MG63 (cell line): ENCODE data around the gene EEF2. TPM values are rescaled to one million over a fixed set of nuclear protein-coding genes. Genes with fewer than 3 reads are reported as not detected.
"Not testable (repeated sequence)": the region's sequence is repeated elsewhere in the genome, so short reads cannot be mapped to it uniquely, and the experiment has no call there.

Experiments used
- DNase-seq: peaks from one replicate; pipeline ENCODE4 v3.0.0-alpha.2; 2020
- H3K27me3 ChIP-seq: fragments of 250-450 bp; sonication (Bioruptor Pico); 2 replicates; pipeline ENCODE4 v1.5.1; 2020; ENCODE audit warnings: mild to moderate bottlenecking, moderate library complexity
- H3K36me3 ChIP-seq: fragments of 250-450 bp; sonication (Bioruptor Pico); 2 replicates; pipeline ENCODE4 v1.5.1; 2020; ENCODE audit warnings: mild to moderate bottlenecking, moderate library complexity
- H3K4me3 ChIP-seq: fragments of 250-450 bp; sonication (Bioruptor Pico); 2 replicates; pipeline ENCODE4 v1.5.1; 2020; ENCODE audit warnings: mild to moderate bottlenecking, moderate library complexity
- H3K9me3 ChIP-seq: fragments of 250-450 bp; sonication (Bioruptor Pico); 2 replicates; pipeline ENCODE4 v1.5.1; 2020; ENCODE audit warnings: mild to moderate bottlenecking, moderate library complexity
- total RNA-seq: library from RNA; depleted of rRNA; stranded (reverse); fragments of >200 nt; shearing (Covaris generic); gene quantifications from 2 replicates; pipeline ENCODE4 v1.2.3, GENCODE V29; 2014; ENCODE audit warnings: low replicate concordance

EEF2 gene
- total RNA-seq, 1 experiment from 2014 or later, result 1,573 TPM

DNA sequence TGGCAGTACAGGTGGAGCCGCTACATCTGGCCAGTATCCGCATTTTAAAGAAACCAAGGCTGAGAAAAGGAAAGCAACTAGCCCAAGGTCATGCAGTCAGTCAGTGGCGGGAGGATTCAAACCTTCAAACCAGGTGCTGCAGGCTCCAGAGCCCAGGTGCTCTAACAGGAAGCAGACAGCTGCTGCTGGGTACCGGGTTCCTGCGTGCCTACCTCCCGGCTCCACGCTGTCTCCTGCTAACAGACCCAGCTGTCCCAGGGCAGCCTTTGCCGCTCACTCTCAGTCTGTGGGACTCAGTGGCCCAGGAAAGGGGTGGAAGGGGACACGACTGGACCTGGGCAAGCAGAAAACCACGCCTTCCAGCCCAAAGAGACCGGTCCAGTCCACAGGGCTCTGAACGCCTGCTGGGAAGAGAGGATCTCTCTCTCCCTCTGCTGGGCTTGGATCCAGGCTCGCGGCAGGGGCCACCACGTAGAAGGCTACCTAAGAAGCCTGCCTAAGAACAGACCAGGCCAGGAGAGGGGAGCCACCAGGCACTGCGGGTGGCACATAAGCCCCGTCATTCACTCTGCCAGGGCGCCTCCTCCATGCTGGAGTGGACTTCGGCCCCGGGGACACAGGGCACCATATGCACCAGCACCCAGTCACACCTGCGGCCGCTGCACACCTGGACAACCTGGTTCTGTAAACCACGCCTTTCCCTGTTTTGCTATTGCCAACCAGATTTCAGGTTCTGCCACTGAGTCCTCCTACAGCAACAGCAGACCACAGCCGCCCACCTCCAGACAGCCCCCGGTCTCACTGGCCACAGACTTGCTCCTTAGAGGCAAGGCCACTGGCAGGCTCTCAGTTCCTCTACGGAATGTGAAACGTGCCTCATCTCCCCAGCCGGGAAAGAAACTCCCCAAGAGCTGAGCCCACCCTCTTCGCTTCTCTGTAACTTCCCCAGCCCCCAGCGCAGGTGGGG lies 18.9 kb downstream of the EEF2 start:
- DNase-seq, result no peak
- peaks cover 40% of the 10 kb centered on the region for H3K36me3 ChIP-seq

DNA sequence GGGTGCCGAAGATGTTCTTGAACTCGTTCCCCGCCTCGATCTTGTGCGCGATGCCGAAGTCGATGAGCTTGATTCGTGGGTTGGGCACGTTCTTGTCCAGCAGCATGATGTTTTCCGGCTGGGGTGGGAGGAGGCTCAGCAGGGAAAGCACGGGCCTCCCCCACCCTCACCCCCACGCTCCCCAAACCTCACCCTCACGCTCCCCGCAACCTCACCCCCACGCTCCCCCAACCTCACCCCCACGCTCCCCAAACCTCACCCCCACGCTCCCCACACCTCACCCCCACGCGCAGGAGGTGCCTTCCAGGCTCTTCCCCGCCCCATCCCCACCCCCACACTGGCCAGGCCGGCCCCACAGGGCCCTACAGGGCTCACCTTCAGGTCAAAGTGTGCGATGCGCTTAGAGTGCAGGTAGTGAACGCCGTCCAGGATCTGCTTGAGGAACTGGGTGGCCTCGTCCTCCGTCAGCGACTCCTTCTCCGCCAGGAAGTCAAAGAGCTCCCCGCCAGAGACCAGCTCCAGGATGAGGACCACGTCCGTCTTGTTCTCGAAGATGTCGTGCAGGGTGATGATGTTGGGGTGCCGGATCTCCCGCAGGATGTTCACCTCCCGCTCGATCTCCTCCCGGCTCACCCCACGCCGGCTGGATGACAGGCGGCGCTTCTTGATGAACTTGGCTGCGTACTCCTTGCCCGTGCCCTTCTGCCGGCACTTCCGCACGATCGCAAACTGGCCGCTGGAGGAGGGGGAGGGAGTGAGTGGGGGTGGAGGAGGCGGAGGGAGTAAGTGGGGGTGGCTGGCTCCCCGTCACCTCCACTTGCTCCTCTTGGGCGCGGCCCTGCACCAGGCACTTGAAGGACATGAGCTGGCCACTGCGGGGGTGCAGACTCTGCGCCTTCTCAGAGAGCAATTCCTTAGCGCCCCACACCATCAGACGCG lies 20.7 kb downstream of the EEF2 start:
- no peak for DNase-seq
- H3K27me3 ChIP-seq, result no peaks in the 10 kb centered on the region
- H3K9me3 ChIP-seq, result no peaks in the 10 kb centered on the region
- peaks cover 45% of the 10 kb centered on the region for H3K36me3 ChIP-seq
- no peak overlapping the region for H3K4me3 ChIP-seq

More for the DNA sequence above, 18.9 kb downstream of the EEF2 start:
- Histone ChIP-seq H3K9me3 (no peaks in the 10 kb centered on the region), H3K4me3 (no peak overlapping the region), H3K27me3 (no peaks in the 10 kb centered on the region)

DNA sequence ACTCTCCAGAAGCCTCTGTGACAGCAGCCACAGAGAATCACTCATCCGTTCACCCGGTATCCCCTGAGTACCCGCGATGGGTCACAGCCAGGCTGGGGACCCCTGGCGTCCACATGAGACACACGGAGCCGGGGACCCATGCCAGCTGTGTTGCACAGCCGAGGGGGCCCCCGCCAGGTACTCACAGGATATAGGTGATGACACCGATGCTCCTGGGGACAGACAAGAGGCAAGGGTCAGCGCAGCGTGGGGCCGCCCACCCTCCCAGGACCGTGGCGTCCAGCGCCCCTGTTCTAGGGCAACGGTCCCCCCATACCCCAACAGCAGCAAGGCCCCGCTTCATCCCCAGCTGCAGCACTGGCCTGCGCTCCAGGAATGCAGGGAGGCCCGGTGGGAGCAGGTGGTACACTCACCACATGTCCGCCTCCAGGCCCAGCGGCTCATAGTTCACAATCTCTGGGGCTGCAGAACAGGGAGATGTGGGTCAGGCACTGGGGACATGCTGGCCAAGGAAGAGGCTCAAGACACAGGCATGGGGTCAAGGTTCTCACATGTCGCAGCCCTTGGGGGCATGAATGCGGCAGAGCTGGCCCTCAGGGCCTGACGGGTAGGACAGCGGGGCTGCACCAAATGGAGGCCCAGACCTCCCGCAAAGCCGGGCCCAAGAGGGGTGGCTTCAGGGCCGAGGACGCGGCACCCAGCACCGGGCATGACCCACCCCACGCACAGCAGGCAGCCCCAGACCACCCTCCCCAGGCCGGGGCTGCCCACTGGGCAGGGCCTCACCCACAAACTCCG lies 21.6 kb downstream of the EEF2 start:
- DNase-seq, result no peak
- H3K27me3 ChIP-seq, result no peaks in the 10 kb centered on the region
- no peak overlapping the region for H3K4me3 ChIP-seq
- H3K9me3 ChIP-seq, result no peaks in the 10 kb centered on the region
- peaks cover 41% of the 10 kb centered on the region for H3K36me3 ChIP-seq

DNA sequence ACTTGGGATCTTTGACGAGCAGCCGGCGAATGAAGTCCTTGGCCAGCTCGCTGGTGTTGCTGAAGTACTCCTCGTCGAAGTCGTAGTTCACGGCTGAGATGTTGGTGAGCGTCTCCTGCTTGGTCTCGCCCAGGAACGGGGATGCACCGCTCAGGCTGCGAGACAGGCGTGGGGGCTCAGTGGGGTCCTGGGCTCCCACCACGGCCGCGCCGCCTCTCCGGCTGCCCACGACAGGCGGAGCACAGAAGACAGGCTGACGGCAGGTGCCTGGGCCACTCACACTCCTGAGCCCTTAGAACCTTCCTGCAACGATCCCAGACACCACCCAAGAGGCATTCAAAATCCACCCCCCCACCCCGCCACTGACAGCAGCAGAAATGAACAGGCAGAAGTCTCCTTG lies 24.3 kb downstream of the EEF2 start:
- no peak for DNase-seq
- H3K4me3 ChIP-seq, result no peak overlapping the region
- H3K27me3 ChIP-seq, result no peaks in the 10 kb centered on the region
- H3K9me3 ChIP-seq, result no peaks in the 10 kb centered on the region
- H3K36me3 ChIP-seq, result peaks cover 29% of the 10 kb centered on the region

DNA sequence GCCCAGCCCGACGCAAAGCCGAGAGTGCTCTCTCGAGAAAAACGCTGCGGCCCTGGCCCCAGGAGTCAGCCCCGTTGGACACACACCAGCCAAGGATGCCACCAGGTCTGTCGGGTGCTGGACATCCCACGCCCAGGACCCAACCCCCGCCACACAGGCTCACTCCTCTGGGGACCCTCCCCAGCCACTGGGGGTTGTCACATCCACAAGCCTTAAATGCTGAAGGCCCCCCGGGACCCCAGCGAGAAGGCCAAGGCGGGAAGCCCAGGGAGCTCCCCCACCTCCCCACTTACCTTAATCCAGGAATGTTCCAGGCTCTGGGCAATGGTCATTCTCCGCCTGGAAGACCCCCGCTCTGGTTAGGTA lies 25.5 kb downstream of the EEF2 start:
- DNase-seq, result no peak
- peaks cover 19% of the 10 kb centered on the region for H3K36me3 ChIP-seq
- H3K27me3 ChIP-seq, result no peaks in the 10 kb centered on the region
- no peaks in the 10 kb centered on the region for H3K9me3 ChIP-seq
- no peak overlapping the region for H3K4me3 ChIP-seq

DNA sequence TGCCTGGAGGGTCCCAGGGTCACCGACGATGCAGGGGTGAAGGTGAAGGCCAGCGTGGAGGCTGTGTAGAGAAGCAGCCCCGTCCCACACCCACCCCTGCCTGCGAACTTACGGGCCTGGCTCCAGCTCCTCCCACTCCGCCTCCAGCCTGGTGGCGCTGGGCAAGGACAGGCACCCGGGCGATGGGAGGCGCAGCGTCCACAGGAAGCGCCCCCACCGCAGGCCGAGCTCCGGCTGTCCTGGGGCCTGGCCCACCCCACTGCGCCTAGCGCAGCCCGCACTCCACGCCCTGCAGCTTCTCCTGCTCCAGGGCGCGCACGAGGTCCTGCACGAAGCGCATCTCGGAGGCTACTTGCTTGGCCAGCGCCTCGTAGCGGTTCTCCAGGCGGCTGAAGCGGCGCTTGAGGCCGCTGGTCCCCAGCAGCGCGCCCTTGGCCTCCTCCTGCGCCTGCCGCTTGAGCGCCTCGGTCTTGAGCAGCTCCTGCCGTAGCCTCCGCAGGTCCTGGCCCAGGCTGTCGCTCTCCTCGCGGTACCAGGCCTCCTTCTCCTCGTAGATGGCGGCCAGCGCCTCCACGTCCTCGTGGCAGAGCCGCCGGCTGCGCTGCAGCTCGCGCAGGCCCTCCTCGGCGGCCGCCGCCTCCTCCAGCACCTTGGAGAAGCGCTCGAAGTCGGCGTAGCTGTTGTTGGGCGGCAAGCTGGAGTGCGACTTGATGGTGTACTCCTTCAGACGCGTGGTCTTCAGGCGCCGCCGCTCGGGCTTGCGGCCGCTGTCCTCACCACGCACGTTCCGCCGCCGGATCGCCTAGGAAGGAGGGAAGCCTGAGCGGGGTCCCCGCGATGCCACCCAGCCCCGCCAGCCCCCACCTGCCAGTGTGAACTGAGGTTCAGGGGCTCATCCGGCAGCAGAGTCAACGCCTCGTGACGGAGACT lies 26.2 kb downstream of the EEF2 start:
- Histone ChIP-seq H3K4me3 (no peak overlapping the region), H3K36me3 (peaks cover 19% of the 10 kb centered on the region), H3K27me3 (no peaks in the 10 kb centered on the region), H3K9me3 (no peaks in the 10 kb centered on the region)
- no peak for DNase-seq

DNA sequence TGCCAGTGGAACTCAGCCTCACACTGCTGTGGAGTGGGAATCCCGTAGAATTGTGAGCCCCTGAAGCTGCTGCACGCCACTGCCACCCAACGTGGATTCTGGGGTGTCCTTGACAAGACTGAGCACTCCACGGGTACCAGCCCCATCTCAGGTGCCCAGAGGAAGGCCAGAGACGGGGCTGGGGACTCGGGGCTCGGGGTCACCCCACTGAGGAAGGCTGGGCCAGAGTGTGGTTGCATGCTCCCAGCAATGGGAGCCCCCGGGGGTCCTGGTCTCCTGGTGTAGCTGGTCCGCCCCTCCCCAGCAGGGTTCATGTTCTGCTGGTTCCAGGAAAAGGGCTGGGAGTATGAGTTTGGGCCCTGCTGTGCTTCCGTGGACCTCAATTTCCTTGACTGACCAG lies 29.6 kb downstream of the EEF2 start:
- DNase-seq, result no peak
- H3K27me3 ChIP-seq, result no peaks in the 10 kb centered on the region
- no peaks in the 10 kb centered on the region for H3K9me3 ChIP-seq
- no peak overlapping the region for H3K4me3 ChIP-seq
- H3K36me3 ChIP-seq, result peaks cover 13% of the 10 kb centered on the region

DNA sequence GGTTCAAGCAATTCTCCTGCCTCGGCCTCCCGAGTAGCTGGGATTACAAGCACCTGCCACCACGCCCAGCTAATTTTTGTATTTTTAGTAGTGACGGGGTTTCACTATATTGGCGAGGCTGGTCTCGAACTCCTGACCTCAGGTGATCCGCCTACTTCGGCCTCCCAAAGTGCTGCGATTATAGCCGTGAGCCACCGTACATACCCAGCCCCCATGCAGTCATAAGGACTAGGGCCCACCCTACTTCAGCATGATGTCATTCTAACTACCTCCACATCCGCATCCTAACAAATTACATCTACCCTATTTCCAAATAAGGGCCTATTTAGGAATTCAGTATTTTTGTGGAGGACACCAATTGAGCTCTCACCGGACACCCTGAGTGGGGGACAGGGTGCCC lies 30.0 kb downstream of the EEF2 start:
- H3K36me3 ChIP-seq, result peaks cover 13% of the 10 kb centered on the region
- not testable (repeated sequence) for H3K9me3 ChIP-seq, H3K4me3 ChIP-seq, DNase-seq, H3K27me3 ChIP-seq

DNA sequence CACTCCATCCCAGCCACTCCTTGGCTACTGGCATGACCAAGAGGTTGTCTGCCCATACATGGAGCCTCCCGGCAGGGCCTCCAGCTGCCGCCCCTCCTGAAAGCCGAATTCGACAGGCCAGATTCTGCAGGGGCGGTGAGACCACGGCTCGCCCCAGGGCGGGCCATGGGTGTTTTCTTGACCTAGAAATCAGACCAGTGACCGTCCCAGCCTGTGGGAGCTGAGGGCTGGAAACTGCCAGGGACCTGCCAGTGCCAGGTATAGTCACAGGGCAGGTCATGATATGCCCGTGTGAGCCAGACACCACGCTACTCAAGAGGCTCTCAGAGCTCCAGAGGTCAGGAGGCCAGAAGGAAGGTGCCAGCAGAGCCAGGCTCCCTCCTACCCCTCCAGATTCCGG lies 31.2 kb downstream of the EEF2 start:
- peaks cover 8% of the 10 kb centered on the region for H3K36me3 ChIP-seq
- no peaks in the 10 kb centered on the region for H3K27me3 ChIP-seq
- H3K4me3 ChIP-seq, result no peak overlapping the region
- no peak for DNase-seq
- no peaks in the 10 kb centered on the region for H3K9me3 ChIP-seq

DNA sequence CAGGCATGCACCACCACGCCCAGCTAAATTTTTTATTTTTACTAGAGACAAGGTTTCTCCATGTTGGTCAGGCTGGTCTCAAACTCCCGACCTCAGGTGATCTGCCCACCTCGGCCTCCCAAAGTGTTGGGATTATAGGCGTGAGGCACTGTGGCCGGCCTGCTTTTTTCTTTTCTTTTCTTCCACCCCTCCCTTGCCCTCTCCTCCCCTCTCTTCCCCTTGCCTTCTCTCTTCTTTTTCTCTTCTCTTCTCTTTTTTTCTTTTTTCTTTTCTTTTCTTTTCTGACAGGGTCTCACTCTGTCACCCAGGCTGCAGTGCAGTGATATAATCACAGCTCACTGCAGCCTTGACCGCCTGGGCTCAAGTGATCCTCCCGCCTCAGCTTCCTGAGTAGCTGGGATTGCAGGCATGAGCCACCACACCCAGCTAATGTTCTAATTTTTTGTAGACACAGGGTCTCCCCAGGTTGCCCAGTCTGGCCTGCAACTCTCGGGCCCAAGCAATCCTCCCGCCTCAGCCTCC lies 32.4 kb downstream of the EEF2 start:
- not testable (repeated sequence) for DNase-seq, H3K4me3 ChIP-seq, H3K27me3 ChIP-seq, H3K36me3 ChIP-seq, H3K9me3 ChIP-seq

DNA sequence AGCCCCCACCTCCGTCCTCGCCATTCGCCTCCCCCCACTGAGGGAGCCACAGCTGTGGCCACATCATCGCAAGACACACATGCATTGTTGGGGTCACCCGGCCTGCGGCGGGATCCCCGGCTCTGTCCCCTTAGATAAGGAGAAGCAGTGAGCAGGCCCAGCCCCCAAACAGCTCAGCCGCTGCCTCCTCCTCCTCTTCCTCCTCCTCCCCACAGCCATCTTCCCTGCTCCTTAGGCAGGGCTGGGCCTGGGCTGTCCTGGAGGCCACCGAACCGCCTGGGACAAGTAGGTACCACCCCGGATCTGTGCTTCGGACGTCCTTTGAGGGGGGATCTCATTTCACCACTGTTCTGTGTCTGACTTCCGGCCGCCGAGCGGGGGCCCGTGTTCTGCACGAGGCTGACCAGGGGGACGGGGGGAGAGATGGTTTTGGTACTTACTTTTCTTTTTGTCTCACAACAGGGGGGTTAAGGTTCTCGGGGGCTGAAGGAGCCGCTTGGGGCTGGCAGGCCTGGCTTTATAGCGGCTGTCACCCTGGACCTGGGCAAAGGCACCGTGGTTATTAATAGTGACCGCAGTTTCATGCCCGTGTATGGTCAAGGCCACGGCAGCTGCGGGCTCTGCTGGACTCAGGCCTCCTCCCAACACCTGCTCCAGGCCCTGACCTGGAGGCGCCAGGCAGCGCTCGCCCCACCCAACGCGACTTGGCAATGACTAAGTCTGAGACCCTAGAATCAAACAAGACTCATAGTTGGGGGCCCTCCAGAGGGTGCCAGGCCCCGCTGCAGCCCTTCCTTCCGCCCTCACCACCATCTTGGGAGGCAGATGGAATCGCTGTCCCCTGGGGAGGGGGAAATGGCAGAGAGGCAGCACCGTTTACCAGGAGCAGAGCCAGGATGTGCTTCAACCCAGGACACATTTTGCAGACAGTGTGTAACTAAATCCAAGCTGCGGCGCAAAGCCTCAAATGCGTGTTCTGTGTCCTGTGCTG lies 34.1 kb downstream of the EEF2 start:
- H3K9me3 ChIP-seq, result no peaks in the 10 kb centered on the region
- H3K27me3 ChIP-seq, result no peaks in the 10 kb centered on the region
- H3K4me3 ChIP-seq, result no peak overlapping the region
- H3K36me3 ChIP-seq, result no peaks in the 10 kb centered on the region
- DNase-seq, result no peak

DNA sequence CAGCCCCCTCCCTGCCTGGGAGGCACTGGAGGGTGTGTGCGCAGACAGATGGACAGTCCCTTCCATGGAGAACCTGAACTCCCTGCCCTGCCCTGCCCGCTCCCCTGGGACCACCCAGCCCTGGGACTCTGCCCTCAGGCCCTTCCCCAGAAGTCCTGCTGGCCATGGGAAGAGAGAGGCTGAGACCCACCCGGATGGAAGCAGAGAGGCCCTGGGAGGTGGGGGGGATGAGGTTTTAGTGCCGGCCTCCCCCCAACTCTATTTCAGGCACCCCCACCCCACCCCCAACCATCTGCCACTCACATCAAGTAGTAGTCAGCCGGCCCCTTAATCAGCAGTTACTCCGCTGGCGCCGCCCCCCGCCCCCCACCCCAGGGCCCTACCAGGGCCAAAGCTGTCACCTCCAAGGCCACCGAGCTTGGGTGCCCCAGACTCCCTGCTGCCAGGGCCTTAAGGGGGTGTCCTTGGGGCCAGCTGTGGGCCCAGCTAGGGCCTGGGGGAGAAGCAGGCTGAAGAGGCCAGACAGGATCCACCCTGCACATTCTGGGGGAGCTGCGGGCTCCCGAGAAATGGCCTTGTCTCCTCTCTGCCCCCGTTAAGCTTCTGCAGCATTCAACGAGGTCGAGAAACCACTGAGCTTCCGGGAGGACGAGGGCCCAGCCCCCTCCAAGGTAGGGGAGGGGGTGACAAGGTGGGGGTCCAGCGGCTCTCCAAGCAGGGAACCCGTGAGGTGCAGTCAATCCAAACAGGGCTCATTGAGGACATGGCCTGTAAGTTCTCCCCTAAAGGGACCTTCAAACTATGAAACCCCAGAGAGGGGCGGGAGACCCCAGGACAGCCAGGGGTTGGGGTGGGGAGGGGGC lies 35.0 kb downstream of the EEF2 start:
- Histone ChIP-seq H3K27me3 (no peaks in the 10 kb centered on the region), H3K36me3 (no peaks in the 10 kb centered on the region), H3K9me3 (no peaks in the 10 kb centered on the region), H3K4me3 (no peak overlapping the region)
- no peak for DNase-seq

DNA sequence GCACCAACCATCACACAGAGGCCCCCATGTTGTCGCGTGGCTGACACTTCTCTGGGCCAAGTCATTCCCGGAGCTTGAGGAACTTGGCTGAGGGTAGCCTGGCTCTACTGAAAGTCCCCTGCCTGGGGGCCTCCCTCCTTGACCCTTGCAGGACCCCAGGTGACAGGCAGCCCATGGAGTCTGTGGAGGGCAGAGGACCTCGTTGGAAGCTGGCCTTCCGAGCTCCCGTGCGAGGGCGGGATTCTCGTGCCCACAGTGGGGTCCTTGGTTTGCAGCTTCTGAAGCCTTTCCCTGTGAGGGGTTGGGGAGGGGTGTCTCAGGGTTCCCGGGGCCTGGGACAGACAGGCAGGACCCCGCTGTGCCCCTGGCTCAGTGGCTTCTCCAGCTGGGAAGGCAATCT lies 36.0 kb downstream of the EEF2 start:
- no peaks in the 10 kb centered on the region for H3K9me3 ChIP-seq
- H3K36me3 ChIP-seq, result no peaks in the 10 kb centered on the region

More for the DNA sequence above, 36.0 kb downstream of the EEF2 start:
- no peak overlapping the region for H3K4me3 ChIP-seq
- H3K27me3 ChIP-seq, result no peaks in the 10 kb centered on the region
- no peak for DNase-seq
